ENCODE results near the gene LRMDA.

GRCh38 chr10:75978213-75978612, 546.8 kb downstream of the LRMDA start:
- TF ChIP-seq CTCF (IDR thresholded peaks at IDR 0.05) (no peak), POLR2A (IDR thresholded peaks at IDR 0.05) (no peak)

All from sigmoid colon (tissue), 3 donors.